Stimulated activated naive CD4-positive, alpha-beta T cell (primary cell): ENCODE measurements around the gene ATXN1.

ENCODE experiments used
- DNase-seq, 6 experiments: peaks; one replicate each; lab custom pipeline; 2025; lab: John Stamatoyannopoulos, UW

Gene ATXN1

GRCh38 chr6:16249971-16250370, 511.3 kb downstream of the ATXN1 start:
- no peak for DNase-seq
